Neutrophil (primary cell): Measurements from ENCODE around the gene IFNE.
"Not testable (repeated sequence)": the region's sequence is repeated elsewhere in the genome, so short reads cannot be mapped to it uniquely, and the experiment has no call there.

Source experiments
- H3K27ac ChIP-seq: fragments of 200-600 bp; sonication (generic); 2 replicates; pipeline ENCODE4 v1.5.1; 2016; ENCODE audit warnings: mild to moderate bottlenecking, moderate library complexity
- H3K27me3 ChIP-seq: fragments of 200-600 bp; sonication (generic); 2 replicates; pipeline ENCODE4 v1.6.0; 2016; ENCODE audit warnings: mild to moderate bottlenecking
- H3K36me3 ChIP-seq: fragments of 200-600 bp; sonication (generic); 2 replicates; pipeline ENCODE4 v1.5.1; 2017
- H3K4me1 ChIP-seq, 2 experiments: fragments of 200-600 bp in 1 of 2; sonication (generic) in 1 of 2; 1 replicate in 1 of 2; 2 replicates in 1 of 2; pipeline versions ENCODE4 v1.5.1 to v1.6.1; 2013 to 2016; ENCODE audit warnings: low read depth in 1 of 2, low read length in 1 of 2, mild to moderate bottlenecking in 1 of 2, moderate library complexity in 1 of 2; ENCODE audit not compliant: control insufficient read depth in 1 of 2, insufficient read depth in 1 of 2
- H3K4me3 ChIP-seq, 2 experiments: fragments of 200-600 bp in 1 of 2; sonication (generic) in 1 of 2; 1 replicate in 1 of 2; 2 replicates in 1 of 2; pipeline ENCODE4 v1.5.1; 2013 to 2016; ENCODE audit warnings: low read depth in 1 of 2, low read length in 1 of 2, mild to moderate bottlenecking in 1 of 2, moderate library complexity in 1 of 2
- H3K9me3 ChIP-seq: fragments of 200-600 bp; sonication (generic); 2 replicates; pipeline ENCODE4 v1.5.1; 2016
- CTCF ChIP-seq: fragments of 200-600 bp; sonication (generic); IDR thresholded peaks from 2 replicates; pipeline ENCODE4 v1.5.1; 2016; ENCODE audit warnings: antibody characterized with exemption

IFNE gene

GRCh38 chr9:21454149-21454548, 28.0 kb downstream of the IFNE start:
- H3K36me3 ChIP-seq: no peaks in the 10 kb centered on the region
- TF ChIP-seq CTCF: no peak
- H3K27ac ChIP-seq: no peak overlapping the region

GRCh38 chr9:21452681-21453080, 29.4 kb downstream of the IFNE start:
- H3K27ac ChIP-seq: no peak overlapping the region
- H3K27me3 ChIP-seq: no peaks in the 10 kb centered on the region
- no peaks in the 10 kb centered on the region for H3K36me3 ChIP-seq
- H3K4me3 ChIP-seq: no peak overlapping the region
- H3K4me1 ChIP-seq: no peaks in the 10 kb centered on the region
- H3K9me3 ChIP-seq: no peaks in the 10 kb centered on the region
- no peak for TF ChIP-seq CTCF

More at GRCh38 chr9:21454149-21454548, 28.0 kb downstream of the IFNE start:
- Histone ChIP-seq H3K27me3 (no peaks in the 10 kb centered on the region), H3K4me3 (no peak overlapping the region), H3K9me3 (no peaks in the 10 kb centered on the region), H3K4me1 (no peaks in the 10 kb centered on the region)

GRCh38 chr9:21450733-21451394, 31.2 kb downstream of the IFNE start:
- TF ChIP-seq CTCF: no peak
- Histone ChIP-seq H3K27me3 (no peaks in the 10 kb centered on the region), H3K4me3 (no peak overlapping the region), H3K36me3 (no peaks in the 10 kb centered on the region), H3K27ac (no peak overlapping the region), H3K4me1 (no peaks in the 10 kb centered on the region), H3K9me3 (no peaks in the 10 kb centered on the region)

GRCh38 chr9:21449312-21449711, 32.8 kb downstream of the IFNE start:
- not testable (repeated sequence) for H3K27ac ChIP-seq, H3K4me1 ChIP-seq, H3K27me3 ChIP-seq, H3K9me3 ChIP-seq, H3K4me3 ChIP-seq, H3K36me3 ChIP-seq

GRCh38 chr9:21443849-21444625, 38.1 kb downstream of the IFNE start:
- H3K27me3 ChIP-seq: no peaks in the 10 kb centered on the region
- TF ChIP-seq CTCF: no peak
- H3K9me3 ChIP-seq: no peaks in the 10 kb centered on the region
- H3K27ac ChIP-seq: peak overlapping the region; percentile 67
- H3K36me3 ChIP-seq: no peaks in the 10 kb centered on the region
- H3K4me3 ChIP-seq: peak overlapping the region; percentile 15 to 25
- H3K4me1 ChIP-seq: peaks cover 18 to 22% of the 10 kb centered on the region in 2 experiments

GRCh38 chr9:21440139-21440538, 42.0 kb downstream of the IFNE start, which contains the start of gene IFNA1:
Gene IFNA1, plus strand, starts transcription at chr9:21440439. Its CDS starts 69 bp downstream, at chr9:21440508.
- no peaks in the 10 kb centered on the region for H3K27me3 ChIP-seq
- H3K4me1 ChIP-seq: peaks cover 18 to 21% of the 10 kb centered on the region in 2 experiments
- TF ChIP-seq CTCF: no peak
- H3K27ac ChIP-seq: no peak within 1 kb of the TSS
- no peaks in the 10 kb centered on the region for H3K9me3 ChIP-seq
- H3K4me3 ChIP-seq: no peak within 1 kb of the TSS
- H3K36me3 ChIP-seq: no peaks in the 10 kb centered on the region

- H3K4me3 ChIP-seq, H3K9me3 ChIP-seq, H3K36me3 ChIP-seq, H3K27ac ChIP-seq, H3K4me1 ChIP-seq, H3K27me3 ChIP-seq: not testable (repeated sequence)
Measured at GRCh38 chr9:21435015-21435383, 47.1 kb downstream of the IFNE start.
